ENCODE results near the gene ATG13.
"Not testable (repeated sequence)": the region's sequence is repeated elsewhere in the genome, so short reads cannot be mapped to it uniquely, and the experiment has no call there.

Gene ATG13

DNA sequence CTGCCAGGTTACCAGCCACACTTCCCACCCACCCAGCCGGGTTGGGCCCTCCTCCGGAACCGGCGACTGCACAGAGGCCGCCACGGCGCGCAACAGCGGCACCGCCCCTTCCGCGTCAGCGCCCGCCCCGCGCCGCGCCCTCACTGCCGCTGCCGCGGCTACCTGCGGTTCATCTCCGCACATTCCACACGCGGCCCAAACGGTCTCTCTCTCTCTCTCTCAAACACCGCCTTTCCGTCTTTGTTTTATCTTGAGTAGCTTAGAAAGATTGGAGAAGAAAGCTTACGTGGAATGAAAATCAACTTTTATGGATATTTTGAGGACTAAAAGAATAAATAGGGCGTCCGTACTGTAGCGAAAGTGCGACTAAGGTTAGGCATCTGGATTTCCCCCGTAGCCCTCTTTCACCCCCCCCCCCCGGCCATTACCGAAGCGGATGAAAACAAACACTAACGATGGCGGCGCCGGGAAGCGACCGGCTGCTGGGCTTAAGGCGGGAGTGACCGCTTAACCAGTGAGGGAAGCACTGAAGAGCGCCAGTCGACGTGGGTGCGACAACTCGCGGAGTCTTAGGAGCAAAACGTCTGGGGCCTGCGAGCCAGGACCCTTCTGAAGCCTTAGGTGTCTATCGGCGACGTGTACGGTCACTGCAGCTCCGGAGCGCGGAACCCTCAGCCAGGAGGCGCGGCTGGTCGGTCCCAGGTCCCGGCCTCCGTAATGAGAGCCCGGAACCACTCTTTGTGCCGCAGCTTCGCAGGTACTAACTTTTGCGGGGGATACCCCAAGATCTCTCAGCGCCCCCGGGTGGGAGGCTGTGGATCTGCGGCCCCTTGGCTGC, at the start of gene ATG13, which contains the start of gene HARBI1:
ATG13 (plus strand) TSS at position 420 of the 838 bp plus-strand sequence. CDS start 26,739 bp downstream, outside the sequence.
HARBI1 (minus strand) TSS at position 94 of the 838 bp plus-strand sequence. CDS start 990 bp downstream, outside the sequence.
- DNase-seq = peak; percentile 45 to 91 (median 80)

- no peak for DNase-seq
Measured at GRCh38 chr11:46570790-46571398, 46.5 kb upstream of the ATG13 start.

GRCh38 chr11:46574656-46575055, 42.7 kb upstream of the ATG13 start:
- DNase-seq = no peak

- DNase-seq = no peak
Measured at GRCh38 chr11:46577058-46577457, 40.3 kb upstream of the ATG13 start.

DNA sequence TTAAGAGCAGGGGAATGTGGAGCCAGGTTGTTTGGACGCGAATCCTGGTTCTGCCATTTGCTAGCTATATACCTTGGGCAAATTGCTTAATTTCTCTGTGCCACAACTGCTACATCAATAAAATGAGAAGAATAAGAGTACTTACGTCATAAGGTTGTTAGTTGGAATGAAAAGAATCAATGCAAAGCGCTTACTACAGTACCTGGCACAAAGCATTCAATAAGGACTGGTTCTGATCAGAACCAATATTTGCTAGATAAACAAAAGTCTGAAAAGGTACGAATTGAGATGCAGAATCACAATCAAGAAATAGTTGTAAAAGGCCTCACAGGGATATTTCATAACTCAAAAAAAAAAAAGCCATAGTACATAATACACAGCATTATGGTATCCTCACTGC, 34.8 kb upstream of the ATG13 start:
- DNase-seq = no peak

DNA sequence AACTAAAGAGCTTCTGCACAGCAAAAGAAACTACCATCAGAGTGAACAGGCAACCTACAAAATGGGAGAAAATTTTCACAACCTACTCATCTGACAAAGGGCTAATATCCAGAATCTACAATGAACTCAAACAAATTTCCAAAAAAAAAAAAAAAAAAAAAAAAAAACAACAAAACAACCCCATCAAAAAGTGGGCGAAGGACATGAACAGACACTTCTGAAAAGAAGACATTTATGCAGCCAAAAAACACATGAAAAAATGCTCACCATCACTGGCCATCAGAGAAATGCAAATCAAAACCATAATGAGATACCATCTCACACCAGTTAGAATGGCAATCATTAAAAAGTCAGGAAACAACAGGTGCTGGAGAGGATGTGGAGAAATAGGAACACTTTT, 33.8 kb upstream of the ATG13 start:
- DNase-seq = not testable (repeated sequence)

GRCh38 chr11:46588131-46588530, 29.2 kb upstream of the ATG13 start:
- DNase-seq = no peak

- no peak for DNase-seq
Measured at GRCh38 chr11:46588915-46589314, 28.4 kb upstream of the ATG13 start.

DNA sequence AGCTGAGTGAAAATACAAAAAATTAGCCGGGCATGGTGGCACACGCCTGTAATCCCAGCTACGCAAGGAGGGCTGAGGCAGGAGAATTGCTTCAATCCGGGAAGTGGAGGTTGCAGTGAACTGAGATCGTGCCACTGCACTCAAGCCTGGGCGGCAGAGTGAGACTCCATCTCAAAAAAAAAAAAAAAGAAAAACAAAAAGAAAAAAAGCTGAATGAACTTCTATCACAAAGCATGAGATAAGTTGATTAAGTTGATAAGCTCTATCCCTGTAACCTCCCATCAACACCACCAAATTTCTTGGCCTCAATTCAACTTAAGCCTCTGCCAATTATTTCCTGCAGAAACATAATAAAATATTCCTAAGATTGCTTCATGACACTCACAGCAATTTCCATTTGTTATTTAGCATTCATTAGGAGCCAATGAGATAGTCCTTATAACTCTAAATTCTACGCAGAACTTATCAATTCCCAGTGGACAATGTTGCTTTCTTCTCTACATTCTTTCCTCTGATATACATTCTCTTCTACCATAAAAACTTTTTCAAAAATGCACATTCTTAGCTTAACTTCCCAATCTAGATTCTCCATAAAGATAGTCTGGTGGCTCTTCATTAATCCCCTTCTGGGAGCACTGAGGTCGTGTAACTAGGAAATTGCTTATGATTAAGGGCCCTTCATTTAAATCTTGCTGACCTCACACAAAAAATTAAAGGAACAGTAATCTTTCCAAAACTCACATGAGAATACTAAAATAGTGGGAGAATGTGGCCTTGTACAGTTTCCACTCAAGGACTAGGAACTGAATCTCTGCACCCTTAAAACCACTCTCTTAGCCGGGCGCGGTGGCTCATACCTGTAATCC, 26.4 kb upstream of the ATG13 start:
- DNase-seq = no peak

DNA sequence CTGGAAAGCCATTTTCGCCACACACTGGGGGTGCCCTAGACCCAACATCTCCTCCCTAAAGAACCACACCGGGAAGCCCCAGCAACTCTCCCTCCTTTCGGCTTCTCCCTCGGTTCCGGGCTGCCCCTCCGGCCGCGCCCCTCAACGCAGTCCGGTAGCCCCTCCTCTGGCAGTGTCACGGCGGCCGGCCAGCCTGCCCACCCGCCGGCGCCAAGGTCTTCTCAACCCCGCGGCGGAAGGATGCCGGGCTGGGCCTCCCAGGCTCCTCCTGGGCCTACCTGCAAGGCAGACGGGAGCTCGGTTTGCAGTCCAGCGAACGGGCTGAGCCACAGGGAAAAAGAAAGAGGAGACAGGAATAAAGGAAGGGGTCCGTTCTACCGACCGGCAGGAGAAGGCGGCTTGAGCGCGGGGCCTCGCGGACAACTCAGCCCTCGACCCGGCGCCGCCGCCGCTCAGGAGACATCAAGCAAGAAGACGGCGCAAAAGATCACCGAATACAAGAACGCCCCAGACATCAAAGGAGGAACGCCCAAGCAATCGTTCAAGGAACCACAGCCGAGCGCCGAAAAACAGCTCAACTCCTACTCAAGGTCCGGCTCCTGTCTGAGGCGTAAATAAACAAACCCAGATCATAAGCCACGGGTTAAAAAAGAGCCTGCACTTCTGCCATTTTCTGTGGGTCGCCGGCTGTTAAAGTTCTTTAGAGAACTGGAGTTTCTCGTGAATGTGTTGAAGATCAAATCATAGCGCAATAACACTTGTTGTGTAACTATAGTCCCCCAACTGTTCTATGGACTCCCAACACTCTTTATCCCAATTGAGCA, 23.6 kb upstream of the ATG13 start, which contains the start of gene AMBRA1:
AMBRA1 (minus strand) TSS at position 474 of the 824 bp plus-strand sequence. CDS start 45,643 bp downstream, outside the sequence.
- DNase-seq = peak; percentile 13 to 90 (median 82)

DNA sequence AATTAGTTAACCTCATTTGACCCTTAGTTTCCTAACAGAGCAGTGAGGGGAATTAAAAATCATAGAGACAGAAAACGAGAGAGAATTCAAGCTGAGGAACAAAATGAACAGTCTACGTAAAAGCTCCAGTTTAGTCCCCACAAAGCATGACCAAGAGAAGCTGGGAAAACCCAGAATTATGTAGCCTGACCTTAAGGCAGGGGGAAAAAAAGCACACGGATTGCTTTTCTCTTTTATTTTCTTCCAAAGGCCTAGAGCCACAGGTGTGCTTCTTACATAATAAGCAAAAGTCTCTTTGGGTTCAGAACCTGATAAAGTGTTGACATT, 23.0 kb upstream of the ATG13 start:
- DNase-seq = no peak

GRCh38 chr11:46594785-46595184, 22.6 kb upstream of the ATG13 start:
- DNase-seq = no peak

DNA sequence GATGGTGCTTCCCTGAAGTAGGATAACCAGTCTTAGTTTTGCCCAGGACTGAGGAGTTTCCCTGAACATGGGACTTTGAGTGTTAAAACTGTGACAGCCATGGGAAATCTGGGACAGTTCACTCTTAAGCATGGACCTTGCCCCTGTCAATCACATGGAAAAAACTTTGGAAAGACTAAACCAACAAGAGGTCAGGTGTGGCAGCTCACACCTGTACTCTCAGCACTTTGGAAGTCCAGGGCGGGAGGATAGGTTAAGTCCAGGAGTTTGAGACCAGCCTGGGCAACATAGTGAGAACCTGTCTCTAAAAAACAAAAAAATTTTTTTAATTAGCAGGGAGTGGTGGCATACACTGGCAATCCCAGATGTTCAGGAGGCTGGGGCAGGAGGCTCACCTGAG, 20.2 kb upstream of the ATG13 start:
- no peak for DNase-seq

DNA sequence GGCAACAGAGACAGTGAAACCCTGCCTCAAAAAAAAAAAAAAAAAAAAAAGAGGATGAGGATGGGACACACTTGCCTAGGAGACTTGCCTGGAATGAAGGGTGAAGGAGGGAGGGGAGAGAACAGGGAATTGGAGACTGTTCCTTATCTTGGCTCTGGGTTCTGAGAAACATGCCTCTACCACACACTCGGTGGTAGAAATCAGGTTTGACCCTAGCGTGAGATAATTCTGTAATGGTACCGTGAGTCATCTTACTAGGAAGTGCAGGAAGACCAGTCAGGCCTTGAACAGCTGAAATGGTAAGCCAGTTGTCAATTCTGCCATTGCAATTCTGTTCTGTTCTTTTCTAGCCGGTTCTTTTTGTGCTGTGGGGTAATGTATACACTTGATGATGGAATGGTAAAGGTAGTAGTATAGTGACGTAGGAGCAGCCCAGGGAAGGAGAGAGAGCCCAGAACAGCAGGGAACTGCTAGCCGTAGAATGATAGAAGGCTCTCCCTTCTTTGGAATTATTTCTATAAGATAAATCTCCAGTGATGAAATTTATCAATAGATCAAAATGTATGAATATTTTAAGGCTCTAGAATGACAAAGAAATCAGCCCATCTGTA, 19.6 kb upstream of the ATG13 start:
- no peak for DNase-seq

DNA sequence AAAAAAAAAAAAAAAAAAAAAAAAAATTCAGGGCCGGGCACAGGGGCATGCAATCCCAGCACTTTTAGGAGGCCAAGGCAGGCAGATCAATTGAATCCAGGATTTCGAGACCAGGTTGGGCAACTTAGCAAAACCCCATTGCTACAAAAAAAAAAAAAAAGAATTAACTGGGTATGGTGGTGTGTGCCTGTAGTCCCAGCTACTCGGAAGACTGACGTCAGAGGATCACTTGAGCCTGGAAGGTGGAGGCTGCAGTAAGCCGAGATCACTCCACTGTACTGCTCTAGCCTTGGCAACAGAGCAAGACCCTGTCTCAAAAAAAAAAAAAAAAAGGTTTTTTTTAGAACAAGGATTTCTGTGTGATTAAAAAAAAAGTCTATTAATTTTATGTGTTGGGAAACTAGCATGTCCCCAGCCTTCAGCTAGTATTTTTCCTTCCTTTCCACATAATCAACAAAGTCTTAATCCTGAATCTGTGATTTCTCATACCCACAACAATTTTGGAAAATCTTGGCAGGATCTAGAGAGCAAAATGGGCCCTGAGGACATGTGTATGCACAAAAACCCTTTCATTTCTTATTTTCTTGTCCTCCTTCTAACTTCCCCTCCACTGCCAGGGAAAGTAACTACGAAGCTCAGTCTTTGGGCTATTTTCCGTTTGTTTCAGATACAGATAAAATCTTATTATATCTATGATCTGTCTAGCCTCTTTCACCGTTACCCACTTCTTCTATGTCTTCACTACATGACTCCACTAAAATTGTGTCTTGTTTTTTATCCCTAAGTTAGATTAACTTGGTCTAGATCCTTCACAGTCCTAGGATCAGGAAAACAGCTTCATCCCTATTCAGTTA, 17.8 kb upstream of the ATG13 start:
- no peak for DNase-seq

GRCh38 chr11:46600194-46600960, 17.0 kb upstream of the ATG13 start:
- no peak for DNase-seq

GRCh38 chr11:46601129-46601528, 16.2 kb upstream of the ATG13 start:
- DNase-seq = no peak

- DNase-seq = no peak
Measured at GRCh38 chr11:46603704-46604308, 13.5 kb upstream of the ATG13 start.

DNA sequence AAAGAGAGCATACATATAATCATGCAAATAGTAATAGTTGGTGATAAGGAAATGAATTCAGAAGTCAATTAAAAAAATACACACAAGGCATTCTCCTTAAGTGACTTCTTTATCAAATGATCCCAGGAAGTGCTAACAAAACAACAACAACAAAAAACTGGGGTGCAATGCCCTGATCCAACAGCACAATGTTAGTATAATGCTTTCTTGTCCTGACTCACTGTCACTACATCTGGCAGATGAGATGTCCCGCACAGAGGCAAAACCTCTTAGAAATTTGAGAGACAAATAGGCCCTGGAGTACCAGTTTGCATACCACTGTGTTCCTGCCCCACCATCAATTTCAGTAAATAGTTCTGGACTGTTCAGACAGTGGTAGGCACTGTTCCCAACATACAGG, 12.6 kb upstream of the ATG13 start:
- DNase-seq = no peak
